ENCODE results near the gene PCARE.
"Not testable (repeated sequence)": the region's sequence is repeated elsewhere in the genome, so short reads cannot be mapped to it uniquely, and the experiment has no call there.

Gene PCARE

DNA sequence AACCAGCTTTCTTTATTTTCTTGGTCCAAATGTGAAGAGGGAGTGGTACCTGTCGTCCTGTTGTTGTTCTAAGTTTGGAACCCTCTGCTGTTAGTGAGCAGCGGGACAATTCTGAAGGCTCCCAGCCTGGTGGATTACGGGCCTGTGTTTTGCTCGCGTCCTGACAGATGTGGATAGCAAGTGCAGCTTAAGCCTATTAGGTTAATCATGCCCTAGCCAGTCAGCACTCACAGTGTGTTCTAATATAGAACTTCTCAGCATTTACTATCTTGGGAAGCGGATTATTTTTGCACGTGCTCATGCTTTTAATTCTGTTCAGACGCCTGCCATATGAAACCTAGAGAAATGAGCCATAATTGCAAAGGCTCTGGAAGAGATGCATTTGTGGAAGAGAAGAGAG lies at the start of gene PCARE:
TSS of gene PCARE (minus strand) at position 113 of the 400 bp plus-strand sequence. CDS start 262 bp downstream, outside the sequence.
- no peak for DNase-seq

DNA sequence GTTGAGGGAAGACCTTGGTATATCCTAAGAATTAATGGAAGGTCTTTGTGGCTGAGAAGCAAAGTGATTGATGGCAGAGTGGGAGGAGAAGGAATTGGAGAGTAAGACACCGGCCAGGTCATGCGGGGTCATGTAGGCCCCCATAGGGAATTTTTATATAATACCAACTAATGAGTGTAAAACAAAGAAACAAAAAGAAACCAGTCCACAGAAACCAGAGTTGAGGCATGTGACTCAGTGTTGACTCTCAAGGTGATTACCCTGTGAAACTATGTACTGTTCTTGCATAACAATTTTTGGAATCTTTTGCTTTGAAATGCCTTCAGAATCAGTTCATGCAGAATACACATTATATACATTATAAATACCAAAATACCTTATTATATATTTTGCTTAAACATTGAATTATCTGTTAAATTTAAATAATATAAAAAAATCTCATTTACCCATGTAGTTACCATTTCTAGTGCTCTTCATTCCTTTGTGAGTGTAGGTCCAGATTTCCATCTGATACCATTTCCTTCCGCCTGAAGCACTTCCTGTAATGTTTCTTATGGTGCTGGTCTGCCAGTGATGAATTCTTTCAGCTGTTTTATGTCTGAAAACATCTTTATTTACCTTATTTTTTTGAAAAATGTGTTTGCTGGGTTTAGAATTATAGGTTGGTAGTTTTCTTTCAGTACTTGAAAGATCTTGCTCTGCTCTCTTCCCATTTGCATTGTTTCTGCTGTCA lies 49.5 kb upstream of the PCARE start:
- DNase-seq: no peak

DNA sequence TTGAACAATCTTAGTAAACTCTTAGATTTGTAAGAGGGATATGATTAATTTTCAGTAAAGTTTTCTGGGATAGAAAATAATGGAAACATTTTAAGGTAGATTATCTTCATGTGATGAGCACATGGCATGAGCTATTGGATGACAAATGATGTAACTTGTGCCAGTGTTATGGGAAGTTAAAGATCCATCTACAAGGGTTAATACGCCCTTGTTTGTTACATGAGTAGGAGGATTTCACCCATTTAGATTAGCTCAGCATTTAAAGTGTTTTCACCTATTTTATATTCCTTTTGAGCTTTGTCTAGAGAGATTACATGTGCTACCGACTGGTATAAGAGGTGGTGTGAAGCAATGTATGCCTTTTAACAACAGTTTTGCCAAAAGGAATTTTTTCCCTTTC lies 46.5 kb upstream of the PCARE start:
- no peak for DNase-seq

DNA sequence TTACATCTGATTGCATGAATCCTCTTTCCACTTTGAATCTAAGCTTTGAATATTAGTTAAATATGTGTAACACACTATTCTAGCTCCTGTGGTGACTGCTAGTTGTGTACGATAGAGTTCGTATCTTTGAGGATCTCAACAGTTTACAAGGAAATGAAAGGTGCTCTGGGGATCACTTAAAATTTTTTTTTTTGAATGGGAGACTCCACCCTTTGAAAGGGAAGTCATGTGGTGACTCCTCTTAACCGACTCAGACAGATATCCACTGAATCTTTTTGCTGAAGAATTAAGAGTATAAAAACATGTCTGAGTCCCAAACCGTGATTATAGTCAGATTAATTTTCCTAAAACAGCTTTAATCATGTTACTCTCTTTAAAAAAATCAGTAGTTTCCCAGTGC lies 44.9 kb upstream of the PCARE start:
- no peak for DNase-seq

DNA sequence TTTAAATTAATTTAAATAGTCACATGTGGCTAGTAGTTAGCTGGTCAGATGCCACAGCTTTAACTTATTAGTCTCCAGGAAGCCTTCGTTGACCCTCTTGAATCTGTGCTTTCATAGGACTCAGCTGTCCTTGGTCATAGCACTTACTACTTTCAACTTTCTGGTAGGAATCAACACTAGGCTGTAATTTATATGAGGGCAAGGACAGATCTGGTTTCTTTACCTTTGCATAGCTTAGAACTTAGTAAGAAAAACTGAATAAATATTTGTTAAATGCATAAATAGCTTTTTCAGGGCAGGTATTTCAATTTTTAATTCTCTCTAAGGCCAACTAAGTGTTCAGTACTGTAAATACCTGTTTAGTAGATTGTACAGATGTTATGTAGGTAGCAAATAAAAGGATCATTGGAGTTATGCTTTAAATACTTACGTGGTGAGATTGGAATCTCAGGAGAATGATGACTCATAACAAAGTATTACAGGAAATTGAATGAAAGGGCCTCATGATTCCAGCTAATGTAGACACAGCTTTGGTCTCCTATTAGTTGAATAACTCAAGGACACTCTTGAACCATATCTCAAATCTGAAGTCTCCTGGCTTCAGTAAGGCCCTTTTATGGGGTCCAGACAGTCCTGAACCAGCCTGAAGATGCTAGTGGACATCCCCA lies 43.4 kb upstream of the PCARE start:
- no peak for DNase-seq

DNA sequence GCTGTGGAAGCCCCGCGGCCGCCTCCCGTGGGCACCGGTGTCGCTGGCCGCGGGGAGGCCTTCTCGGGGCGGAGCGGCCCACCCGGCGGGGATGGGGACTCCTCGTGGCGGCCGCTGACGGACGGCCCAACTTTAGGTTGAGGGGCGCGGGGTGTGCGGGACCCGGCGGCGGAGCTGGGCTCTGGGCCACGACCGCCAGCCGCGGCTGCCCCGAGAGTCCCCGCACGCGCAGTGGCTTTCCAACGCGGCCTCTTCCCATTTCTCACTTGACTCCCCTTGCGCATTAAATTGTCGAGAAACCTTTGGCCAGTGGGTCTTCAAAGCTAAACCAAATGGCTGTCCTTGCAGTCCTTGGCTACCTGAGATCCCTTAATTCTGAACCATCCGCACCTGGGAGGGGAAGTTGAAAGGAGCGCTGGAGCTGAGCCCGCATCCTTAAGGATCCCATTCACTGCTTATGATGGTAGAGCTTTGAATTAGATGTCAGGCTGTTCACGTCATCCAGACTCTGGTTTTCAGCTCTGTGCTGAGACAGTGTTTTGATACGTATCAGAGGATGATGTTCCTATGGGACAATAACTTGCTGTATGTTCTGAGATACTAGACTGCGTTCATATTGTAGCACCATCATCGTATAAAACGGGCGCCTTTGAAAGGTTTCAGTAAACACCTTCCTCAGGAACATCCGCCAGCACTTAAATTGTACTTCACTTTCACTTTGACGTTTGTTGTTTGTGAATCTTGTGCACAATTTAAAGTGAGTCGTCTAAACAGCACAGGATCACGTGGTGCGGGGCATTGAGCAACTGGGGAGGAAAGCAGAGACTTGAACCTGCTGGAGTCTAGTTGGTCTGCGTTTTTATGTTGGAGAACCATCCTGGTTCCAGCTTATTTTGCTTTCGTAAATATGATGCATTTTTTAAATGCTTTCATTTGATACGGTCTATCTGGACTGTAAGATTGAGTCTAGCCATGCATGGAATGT lies 41.8 kb upstream of the PCARE start:
- no peak for DNase-seq

DNA sequence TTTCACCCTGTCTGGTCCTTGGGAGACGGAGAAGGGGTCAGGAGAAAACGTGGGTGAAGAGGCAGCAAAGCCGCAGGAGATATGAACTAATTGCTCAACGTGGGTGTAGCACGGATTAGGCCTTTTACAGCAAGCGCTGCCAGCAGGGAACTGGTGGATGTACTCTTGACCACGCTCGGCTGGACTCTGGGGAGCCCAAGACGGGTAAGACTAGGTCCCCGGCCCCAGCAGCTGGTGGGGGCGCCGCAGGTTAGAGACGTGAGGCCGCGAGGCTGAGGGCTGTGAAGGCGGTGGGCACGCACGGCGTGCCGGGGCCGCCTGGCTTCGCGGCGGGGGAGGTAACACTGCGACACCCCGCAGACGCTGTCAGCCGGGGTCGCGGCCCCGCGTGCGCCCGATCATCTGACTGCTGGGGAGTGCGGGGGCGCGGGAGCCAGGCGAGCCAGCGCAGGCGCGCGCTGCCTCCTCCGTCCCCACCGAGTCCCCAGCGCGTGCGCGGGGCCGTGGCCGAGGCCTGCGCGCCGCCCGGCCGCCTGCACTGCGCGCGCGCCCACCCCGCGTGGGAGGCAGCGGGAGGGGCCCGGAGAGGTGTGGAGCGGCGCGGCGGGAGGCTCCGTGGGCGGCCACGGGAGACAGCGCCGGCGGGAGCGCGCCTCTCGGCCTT lies 40.8 kb upstream of the PCARE start, which contains the start of gene CLIP4:
TSS of gene CLIP4 (plus strand) at position 470 of the 664 bp plus-strand sequence. CDS start 5,974 bp downstream, outside the sequence.
- no peak for DNase-seq

DNA sequence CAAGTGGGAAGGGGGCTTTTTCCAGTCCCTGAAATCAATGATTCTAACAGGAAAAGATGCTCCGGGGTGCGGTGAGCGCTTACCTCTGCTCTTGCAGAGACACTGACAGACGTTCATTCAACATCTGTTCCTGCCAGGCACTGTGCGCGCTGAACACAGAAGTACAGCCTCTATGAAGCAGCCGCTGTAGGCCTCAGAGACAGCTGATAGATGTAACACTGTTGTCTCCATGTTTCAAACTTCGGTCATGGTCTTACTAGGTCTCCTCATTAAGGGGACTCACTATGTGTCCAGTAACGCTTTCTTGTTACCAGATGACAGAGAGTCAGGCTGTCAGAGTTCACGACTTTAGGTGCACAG lies 40.2 kb upstream of the PCARE start:
- no peak for DNase-seq

DNA sequence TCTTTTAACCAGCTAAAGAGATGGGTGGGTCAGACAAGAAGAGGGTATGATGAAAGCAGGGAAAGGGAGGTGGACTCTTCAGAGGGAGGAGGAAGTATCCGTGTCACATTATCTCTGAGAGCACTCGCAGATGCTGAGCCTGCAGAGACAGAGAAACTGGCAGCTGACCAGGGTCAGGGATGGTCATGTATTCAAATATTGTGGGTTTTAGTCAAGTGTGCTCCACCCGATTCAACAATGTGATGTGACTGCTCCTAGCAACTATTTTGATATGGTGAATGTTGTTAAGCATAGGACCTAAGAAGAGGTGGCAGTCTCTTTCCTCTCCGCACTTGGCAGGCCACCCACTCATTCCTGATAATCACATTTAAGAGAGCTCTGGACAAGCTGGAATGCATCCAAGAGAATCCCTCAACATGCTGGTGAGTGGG lies 39.6 kb upstream of the PCARE start:
- no peak for DNase-seq

DNA sequence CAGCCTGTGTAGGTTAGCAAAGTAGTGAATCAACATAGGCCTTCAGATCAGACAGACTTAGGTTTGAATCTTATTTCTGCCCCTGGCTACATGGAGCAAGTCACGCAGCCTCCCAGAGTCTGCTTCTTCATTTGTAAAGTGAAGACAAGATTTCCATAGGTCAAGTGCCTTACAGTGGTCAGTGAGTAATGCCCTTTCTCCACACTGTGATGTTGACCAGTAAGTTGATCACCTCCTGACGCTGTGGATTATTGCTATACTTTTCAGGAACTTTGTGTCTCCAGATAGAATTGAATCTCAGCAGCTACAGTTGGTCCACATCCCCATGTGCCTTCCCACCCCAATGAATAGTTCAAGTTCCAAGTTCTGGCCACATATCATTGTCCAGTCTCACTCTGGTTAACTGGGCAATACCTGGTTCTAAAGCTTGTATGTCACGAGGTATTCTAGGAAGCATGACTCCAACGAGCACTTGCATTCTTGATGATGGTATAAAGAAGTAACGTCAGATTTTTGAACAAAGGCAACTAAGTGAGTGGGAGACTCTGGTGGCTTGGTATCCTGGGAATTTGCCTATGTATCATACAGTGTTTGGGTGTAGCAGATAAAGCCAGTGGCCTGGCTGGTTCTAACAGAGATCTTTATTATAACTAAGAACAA lies 38.8 kb upstream of the PCARE start:
- no peak for DNase-seq

DNA sequence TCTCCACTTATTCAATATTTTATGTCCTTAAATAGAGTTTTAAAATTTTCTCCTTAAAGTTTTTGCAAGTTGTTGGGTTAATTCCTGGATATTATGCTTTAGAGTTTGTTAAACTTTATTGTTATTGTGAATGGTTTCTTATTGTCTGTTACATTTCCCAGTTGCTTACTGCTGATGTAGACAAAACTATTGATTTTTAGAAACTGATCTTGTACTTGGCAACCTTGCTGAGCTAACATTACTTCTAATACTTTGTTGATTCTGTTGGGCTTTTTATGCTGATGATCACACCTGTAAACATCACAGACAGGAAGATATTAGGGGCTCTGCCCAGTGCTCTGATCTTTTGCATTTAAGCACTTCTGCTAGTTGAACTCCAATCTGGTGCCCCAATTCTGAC lies 38.1 kb upstream of the PCARE start:
- no peak for DNase-seq

DNA sequence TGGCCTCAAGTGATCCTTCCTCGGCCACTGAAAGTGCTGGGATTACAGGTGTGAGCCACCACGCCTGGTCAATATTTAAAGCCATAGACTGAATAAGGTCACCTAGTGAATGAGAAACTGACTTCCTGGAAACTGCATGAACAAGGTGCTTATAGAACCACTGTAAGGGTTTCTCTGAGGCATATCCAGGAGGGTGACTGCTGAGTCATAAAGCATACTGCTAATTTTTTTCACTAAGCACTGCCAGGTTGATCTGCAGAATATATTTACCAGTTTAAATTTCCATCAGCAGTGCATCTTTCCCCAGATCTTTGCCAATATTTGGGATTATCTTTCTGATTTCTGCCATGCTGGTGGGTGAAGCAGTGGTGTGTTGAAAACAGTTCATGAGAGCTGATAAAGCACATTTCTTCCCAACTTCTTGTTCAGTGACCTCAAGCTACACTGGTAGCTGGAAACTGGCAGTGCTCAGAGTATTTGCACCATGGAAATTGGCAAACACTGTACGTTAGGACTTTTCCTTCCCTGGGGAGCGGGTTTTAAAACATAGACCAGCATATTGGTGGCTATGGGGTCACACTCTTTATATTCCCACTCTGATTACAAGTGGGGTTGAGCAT lies 36.7 kb upstream of the PCARE start:
- no peak for DNase-seq

DNA sequence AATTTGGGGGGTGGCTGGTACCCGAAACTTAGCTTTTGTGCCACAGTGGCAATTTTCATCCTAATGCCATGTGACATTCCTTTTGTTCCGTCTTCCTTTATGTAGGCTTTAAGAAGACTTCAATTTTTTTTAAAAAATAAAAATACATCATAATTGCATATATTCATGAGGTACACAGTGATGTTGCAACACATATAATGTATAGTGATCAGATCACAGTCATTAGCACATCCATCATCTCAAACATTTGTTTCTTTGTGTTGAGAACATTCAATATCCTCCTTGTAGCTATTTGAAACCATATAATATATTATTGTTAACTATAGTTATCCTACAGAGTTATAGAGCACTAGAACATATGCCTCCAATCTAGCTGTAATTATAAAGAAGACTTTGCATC lies 34.9 kb upstream of the PCARE start:
- DNase-seq: no peak

DNA sequence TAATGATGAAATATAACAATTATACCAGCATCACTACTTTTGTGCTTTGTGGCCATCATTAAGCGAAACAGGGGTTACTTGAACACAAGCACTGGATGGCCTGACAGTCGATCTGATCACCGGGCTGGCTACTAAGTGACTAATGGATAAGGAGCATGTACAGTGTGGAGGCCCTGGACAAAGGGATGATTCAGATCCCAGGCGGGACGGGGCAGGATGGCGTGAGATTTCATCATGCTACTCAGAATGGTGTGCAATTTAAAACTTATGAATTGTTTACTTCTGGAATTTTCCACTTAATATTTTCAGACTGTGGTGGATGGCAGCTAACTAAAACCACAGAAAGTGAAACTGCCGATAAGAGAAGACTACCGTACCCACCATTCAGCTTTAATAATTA lies 33.9 kb upstream of the PCARE start:
- DNase-seq: no peak

DNA sequence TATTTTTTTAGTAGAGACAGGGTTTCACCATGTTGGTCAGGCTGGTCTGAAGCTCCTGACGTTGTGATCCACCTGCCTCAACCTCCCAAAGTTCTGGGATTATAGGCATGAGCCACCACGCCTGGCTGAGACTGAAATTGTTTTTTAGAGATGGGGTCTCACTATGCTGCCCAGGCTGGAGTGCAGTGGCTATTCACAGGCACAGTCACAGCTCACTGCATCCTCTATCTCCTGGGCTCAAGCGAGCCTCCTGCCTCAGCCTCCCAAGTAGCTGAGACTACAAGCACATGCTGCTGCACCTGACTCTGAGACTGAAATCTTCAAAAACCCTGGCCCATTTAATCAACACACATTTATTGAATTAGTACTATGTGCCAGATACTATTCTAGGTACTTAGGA lies 33.2 kb upstream of the PCARE start:
- DNase-seq: not testable (repeated sequence)

DNA sequence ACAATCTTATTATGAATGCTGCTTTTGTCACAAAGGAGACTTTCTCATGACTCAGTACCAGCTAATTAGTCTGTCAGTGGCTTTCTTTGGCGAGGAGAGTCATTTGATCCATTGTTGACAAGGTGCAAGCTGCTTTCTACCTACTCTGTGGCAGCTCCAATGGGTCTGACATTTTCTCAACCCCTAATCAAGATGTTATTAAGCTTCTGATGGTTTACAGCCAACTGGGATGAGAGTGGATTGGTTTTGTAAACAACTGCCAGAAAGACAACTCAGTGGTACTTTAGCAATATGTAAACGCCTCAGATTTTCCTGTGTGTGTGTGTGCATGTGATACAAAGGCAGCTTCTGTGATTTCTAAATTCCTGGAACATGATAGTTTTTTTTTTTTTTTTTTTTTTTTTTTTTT lies 32.7 kb upstream of the PCARE start:
- DNase-seq: peak; percentile 78

DNA sequence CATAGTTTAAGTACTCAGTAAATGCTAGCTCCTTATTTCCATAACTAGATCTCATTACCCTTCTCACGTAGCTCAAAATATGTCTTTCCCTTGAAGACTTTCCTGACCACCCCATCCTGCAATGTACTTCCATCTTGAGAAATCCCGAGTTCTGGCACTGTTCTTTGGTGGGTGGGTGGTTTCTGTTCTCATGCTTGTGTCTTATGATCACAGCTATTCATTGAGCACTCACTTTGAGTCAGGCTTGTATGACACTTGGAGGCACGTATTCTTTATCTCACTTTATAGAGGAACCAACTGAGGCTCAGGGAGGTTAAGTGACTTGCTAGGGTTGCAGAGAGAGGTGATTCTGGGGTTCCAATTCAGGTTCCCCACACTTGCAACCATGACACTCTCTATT lies 31.9 kb upstream of the PCARE start:
- no peak for DNase-seq

DNA sequence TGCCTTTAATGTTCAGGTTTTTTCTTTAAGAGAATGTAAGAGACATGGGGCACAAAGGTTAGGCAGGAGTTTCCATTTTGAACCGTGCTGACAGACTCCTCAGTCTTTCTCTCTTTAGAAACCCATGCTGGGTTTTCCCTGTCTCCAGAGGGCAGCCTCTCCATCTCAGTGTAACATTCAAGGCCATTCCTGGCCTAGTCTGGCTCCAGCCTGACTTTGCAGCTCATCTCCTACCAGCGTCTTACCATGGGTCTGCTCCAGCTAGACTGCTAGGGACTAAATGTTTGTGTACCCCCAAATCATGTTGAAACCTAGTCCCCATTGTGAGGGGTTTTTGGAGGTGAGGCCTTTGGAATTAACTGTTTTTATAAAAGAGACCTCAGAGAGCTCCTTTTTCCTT lies 31.1 kb upstream of the PCARE start:
- DNase-seq: no peak

DNA sequence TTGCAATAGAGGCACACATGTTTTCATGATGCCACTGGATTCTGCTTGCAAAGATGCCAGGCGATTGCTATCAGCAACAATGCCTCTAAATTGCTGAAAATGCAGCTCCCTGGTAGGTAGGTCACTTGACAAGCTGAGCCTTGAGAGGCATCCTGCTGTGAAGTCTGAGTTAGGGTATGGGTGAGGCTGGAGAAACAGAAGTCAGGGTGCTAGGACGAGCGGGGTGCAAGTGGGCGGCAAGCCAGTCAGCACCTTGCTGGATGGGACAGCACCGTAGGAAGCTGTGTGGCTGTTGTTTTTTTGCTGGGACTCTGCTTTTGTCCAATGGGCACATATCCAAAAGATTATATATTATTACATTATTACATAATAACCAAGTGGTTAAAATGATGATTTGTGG lies 30.4 kb upstream of the PCARE start:
- DNase-seq: no peak

DNA sequence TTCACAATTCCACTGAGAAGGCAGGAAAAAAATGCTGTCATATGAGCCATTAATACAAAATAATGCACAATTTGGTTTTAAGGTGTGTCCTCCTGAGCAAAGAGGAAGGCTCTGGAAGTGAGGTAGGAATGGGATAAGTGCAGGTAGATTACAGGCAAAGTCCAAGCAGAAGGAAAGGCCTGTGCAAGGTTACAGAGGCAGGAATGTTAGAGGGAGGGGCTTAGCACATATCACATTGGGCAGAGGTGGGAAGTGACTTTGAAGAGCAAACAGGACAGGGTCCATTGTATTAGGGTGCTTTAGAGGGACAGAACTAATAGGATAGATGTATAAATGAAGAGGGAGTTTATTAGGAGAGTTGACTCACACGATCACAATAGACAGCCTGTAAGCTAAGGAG lies 26.2 kb upstream of the PCARE start:
- no peak for DNase-seq

DNA sequence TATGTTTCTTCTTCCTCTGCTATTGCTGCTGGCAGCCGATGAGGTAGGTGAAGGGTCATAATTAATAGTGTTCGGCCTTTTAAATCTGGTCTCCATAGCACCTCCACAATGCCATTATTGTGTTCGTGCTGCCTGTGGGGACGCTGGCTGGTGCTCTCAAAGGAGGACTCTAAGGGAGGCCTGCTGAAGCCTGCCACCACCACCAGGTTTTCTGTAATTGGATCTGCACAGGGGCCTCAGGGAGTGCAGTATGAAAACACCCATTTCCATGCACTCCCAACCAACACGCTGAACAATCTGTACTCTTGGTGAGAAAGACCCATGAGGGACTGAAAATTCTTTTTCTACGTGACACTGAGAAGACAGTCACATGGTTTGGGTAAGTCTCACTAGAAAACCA lies 23.2 kb upstream of the PCARE start:
- DNase-seq: no peak

DNA sequence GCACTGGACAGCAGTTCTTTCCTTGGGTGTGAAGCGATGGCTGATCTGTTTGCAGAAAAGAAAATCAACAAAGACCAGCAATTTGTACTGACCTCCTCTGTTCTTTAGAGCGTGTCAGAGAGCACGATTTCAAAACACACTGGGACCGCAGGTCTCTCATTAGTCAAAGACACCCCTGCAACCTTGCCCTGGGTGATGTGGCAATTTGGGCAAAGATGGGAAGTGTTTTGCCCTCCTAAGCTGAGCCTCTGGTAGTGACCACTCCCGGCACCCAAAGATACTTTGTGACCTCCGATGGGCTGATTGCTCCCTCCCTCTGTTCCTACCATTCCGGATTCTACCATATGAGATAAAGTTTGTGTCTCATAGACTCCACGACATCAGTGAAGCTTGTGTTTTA lies 22.6 kb upstream of the PCARE start:
- DNase-seq: no peak
